Kidney glomerular epithelial cell (primary cell): ENCODE data around the gene WDR47.
"Not testable (repeated sequence)": the region's sequence is repeated elsewhere in the genome, so short reads cannot be mapped to it uniquely, and the experiment has no call there.

ENCODE experiments used
- DNase-seq: peaks from one replicate; lab custom pipeline; 2025; lab: John Stamatoyannopoulos, UW

Gene WDR47

DNA sequence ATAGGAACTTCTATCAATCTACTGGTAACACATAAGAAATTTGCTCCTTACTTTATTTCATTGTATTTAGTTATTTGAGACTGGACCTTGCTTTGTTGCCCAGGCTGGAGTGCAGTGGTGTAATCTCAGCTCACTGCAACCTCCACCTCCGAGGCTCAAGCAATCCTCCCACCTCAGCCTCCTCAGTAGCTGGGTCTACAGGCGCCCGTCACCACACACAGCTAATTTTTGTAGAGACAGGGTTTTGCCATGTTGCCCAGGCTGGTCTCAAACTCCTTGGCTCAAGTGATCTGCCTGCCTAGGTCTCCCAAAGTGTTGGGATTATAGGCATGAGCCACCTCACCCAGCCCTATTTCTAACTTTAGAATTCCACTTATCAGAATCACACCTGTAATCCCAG, 10.2 kb upstream of the WDR47 start:
- DNase-seq = not testable (repeated sequence)

DNA sequence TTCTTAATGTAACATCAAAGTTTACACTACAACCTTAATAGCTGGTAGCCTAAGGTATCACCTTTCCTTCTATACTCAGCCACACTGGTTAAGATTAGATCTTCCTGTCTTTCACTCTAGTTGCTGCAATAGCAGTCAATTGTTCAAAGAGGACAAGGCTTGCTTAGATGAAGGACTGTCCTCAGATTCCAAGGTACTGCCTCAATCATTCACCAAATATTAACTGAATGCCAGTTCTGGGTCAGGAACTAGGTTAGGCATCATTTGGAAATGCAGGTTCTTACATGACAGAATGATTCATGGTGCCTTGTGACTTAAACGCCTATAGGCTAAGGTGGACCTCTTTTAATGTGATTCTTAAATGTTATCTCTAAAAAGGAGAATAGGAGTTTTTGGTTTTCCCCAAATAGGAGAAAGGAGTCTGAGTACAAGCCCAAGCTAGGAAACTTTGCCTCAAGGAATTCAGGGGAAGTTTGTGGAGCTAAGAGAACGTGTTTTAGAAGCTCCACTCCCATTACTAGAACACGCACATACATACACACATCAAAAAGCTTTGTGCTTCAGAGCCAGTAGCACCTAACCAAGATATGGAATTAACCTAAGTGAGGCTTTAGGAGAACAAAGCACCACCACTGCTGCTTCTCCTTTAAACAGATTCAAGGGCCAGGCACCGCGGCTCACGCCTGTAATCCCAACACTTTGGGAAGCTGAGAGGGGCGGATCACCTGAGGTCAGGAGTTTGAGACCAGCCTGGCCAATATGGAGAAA, 8.5 kb upstream of the WDR47 start:
- DNase-seq = peak; percentile 16

DNA sequence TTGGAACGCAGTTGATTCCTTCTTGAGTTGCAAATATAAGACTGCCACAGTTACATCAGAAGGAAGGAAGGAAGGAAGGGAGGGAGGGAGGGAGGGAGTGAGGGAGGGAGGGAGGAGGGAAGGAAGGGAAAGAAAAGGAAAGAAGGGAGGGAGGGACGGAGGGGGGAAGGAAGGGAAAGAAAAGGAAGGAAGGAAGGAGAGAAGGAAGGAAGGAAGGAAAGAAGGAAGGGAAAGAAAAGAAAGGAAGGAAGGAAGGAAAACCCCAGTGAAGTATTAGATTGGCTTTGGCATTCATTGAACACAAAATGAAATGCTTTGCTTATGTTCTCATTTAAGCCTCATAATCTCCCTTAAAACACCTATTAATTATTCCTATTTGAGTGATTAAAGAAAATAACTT, 6.4 kb upstream of the WDR47 start:
- DNase-seq = no peak

DNA sequence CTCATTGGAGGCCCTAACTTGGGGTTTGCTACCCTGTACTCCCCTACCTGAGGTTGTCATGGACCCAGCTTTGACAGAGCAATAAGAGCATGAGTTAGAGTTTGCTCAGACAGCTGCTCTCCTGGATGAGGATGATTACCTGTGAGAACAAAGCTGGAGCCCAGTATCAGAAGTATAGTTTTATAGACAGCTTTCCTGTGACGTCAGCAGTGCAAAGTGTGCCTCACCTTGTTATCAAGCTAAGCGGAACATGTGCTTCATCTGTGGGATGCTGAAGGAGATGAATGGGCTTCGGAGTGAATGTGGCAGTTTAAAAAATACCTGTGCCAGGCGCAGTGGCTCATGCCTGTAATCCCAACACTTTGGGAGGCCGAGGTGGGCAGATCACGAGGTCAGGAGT, 5.4 kb upstream of the WDR47 start:
- DNase-seq = no peak

DNA sequence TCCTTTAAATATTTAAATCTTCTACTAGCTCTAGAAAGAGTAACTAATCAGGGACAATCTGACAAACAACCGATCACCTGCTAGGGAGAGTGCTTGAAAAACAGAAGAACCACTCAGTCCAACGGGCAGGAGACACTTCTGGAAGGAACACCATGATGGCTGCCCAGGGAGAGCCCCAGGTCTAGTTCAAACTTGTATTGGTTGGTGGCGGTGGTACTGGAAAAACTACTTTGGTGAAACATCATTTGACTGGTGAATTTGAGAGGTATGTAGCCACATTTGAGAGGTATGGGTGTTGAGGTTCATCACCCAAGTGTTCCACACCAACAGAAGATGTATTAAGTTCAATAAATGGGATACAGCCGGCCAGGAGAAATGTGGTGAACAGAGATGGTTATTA, 4.8 kb upstream of the WDR47 start:
- DNase-seq = no peak

DNA sequence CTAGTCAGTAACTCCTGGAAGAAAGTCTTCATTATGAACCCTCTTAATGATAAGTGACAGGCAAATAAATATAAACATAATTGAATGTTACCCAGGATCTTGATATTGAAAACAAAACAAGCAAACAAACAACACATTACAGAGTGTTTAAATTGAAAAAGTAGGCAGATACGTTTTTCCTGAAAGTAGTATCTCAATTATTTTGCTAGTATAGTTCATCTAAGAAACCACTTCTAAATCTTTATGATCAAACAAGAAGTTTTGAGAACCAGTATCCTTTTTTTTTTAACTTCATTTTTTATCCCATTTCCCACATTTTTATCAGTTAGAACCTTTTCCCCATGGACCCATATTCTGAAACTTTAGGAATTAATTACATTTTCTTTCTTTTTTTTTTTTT, 3.7 kb upstream of the WDR47 start:
- no peak for DNase-seq

DNA sequence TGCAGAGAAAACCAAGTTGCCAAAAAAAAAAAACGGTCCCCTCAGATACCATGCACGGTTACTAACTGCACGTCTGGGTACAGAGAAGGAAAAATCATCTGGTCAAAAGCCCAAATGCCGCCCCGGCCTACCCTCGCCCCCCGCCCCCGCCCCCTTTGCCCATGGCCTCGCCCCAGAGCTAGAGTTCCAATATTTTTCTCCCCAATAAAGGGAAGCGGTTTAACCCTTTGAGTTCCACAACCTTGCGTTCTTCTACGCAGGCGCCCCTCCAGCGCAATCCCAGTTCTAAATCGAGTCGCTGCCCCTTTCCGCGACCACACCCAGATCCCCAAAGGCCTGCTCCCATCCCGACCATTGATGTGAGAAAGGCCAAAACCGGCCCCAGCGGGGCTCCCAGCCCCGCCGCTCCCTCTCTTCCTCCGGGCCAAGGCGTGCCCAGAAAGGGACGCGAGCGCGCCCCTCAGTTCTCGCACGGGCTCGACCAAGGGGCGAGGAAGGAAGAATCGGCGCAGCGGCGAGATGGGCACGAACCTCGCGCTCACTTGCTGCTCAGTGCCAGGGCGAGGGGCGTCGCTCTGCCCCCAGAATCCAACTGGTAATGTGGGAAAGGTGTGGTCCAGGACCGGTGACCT, 797 bp downstream of the WDR47 start:
- DNase-seq = no peak

DNA sequence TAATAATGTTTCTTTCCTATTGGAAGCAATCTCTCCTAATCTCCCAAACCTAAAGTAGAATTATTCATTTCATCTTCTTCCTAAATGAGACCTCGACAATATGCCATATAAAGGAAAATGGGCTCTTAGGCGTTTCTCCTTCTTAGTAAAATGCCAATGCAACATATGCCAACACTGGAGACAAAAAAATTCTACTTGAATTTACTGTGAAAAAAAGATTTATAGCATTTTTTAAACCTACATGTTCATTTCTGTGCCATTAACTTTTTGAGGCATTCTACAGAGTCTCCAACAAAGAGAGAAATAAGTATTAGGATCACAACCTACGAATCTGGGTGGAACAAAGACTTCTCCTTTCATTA, 1.3 kb downstream of the WDR47 start:
- DNase-seq = no peak

DNA sequence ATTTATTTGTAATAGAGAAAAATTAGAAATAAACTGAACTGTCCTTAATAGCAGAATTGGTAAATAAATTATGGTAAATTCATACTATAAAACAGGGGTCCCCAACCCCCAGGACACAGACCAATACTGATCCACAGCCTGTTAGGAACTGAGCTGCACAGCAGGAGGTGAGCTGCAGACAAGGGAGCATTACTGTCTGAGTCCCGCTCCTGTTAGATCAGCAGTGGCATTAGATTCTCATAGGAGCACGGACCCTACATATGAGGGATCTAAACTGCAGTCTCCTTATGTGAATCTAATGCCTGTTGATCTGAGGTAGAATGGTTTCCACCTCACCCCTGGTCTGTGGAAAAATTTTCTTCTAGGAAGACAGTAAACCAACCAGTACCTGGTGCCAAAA, 7.5 kb downstream of the WDR47 start:
- DNase-seq = no peak

DNA sequence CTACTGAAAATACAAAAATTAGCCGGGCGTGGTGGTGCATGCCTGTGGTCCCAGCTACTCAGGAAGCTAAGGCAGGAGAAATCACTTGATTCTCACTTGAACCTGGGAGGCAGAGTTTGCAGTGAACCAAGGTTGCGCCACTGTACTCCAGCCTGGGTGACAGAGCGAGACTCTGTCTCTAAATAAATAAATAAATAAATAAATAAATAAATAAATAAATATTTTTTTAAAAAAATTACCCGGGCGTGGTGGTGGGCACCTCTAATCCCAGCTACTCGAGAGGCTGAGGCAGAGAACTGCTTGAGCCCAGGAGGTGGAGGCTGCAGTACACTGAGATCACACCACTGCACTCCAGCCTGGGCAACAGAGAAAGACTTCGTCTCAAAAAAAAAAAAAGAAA, 12.4 kb downstream of the WDR47 start:
- DNase-seq = not testable (repeated sequence)

DNA sequence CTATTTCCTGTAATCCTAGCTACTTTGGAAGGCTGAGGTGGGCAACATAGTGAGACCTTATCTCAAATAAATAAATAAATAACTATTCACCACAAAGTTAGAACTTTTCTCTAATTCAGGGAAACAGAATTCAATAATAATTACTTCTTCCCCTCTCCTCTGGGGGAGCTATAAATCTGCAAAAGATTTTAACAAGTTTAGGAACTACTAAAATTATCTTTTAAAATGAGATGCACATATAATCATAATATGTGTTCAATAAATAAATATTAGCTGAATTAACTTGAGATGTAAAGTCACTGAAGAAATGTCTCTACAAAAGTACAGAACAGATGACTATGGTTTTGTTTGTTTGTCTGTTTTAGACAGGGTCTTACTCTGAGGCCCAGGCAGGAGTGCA, 14.1 kb downstream of the WDR47 start:
- DNase-seq = no peak

DNA sequence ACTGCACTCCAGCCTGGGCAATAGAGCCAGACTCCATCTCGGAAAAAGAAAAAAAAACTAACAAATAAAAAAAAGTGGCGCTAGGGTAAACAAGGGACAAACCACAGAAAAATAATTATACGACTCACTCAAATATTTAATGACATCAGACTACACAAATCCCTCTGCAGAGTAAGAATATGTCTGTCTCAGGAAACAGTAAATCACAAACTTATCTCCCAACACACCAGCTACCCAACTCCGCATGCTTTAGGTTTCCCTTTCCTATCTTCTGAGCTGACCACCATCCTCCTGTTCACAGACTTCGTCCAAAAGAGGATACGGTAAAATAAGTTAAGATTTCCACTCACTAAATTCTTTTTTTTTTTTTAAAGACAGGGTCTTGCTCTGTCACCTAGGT, 16.2 kb downstream of the WDR47 start:
- DNase-seq = no peak

DNA sequence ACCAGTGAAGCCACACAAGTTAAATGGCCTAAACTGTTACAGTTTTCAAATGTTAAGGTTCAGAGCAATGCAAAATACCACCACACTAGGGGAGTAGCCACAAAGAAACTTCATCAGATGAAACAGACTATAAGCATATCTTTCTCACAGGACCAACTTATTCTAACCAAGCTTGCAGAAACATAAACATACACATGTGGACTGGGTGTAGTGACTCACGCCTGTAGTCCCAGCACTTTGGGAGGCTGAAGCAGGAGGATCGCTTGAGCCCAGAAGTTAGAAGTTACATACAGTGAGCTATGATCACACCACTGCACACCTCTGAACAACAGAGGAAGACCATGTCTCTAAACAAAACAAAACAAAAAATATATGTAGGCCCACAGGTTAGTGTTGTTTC, 17.3 kb downstream of the WDR47 start:
- DNase-seq = no peak

DNA sequence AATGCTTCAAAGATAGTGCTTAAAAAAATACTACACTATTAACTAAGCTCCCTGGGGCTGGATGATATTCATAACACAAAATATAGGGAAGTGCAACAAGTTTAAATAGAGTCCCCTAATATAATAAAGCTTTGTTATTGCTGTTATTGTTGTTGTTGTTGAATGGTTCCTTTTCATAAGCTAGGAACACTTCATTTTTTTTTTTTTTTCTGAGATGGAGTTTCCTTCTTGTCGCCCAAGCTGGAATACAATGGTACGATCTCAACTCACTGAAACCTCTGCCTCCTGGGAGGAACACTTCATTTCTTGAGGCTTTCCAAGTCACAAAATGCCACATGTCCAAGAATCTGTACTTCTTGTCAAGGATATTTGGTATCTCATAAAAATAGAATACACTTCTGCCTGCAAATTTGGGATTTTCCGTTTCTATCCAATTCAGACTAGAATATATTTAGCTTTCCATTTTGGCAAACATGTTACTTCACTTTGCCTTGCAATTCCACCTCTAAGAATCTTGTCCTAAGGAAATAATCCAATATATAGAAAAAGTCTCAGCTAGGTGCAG, 21.1 kb downstream of the WDR47 start:
- no peak for DNase-seq

DNA sequence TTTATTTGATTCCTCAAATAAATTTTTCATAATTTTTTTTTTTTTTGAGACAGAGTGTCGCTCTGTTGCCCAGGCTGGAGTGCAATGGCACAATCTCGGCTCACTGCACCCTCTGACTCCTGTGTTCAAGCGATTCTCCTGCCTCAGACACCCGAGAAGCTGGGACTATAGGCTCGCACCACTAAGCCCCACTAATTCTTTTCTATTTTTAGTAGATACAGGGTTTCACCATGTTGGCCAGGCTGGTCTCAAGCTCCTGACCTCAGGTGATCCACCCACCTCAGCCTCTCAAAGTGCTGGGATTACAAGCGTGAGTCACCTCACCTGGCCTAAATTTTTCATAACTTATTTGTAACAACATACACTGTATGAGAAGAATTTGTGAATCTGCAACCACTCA, 24.2 kb downstream of the WDR47 start:
- DNase-seq = not testable (repeated sequence)

DNA sequence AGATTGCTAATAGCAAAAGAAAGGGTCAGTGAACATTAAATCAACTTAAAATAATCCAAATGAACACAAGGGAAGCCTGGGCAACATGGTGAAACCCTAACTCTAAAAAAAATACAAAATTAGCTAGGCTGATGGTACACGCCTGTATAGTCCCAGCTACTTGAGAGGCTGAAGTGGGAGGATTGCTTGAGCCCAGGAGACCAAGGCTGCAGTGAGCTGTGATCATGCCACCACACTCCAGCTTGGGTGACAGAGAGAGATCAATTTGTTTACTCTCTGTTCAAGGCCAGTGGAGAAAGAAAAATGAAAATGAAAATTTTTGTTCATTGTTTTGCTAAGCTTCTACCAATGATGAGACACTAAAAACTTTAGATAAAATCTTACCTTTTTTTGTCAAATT, 24.8 kb downstream of the WDR47 start:
- no peak for DNase-seq

DNA sequence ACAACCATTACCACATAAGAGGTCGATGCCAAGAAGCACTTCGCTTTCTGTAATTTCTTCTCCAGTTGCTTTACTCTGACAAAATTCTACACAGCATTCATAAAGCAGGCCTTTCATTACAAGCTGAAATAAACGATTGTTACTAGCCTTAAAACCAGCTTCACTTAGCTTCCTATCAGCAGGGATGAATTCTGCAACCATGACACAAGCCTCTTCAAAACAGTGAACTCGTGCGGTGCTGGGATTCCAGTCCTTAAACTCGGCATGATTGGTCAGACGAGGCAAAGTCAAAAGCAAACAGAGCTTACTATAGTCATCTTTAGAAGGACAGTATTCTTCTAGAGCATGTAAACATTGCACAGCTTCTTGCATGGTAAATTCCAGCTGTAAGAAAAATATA, 30.6 kb downstream of the WDR47 start:
- DNase-seq = no peak

DNA sequence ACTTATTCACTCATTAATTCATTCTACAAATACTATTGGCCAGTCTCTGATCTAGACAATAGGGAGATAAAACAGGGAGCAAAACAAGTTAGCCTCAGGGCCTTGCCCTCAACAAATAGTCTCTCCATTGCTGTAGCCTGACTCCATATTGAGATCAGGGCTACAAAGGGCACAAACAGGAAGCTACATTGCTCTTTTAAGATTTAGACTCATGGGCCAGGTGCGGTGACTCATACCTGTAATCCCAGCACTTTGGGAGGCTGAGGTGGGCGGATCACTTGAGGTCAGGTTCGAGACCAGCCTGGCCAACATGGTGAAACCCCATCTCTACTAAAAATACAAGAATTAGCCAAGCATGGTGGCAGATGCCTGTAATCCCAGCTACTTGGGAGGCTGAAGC, 45.3 kb downstream of the WDR47 start:
- DNase-seq = not testable (repeated sequence)

DNA sequence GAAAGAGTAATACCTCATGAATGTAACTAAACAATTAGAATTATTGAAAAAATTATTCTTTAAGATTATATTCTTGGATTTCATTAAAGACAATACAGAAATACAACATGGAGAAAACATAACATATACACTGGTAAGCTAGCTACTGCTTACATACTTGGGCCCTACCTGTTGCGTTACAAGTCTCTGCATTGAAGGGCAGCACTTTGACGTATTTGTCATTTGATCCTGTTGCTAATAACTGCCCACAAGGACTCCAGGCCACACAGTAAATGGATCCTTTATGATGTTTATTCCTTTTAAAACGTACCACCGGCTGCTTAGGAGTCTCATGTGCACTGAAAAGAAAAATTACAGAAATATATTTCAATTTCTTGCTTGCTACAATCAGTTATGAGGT, 58.8 kb downstream of the WDR47 start:
- no peak for DNase-seq

DNA sequence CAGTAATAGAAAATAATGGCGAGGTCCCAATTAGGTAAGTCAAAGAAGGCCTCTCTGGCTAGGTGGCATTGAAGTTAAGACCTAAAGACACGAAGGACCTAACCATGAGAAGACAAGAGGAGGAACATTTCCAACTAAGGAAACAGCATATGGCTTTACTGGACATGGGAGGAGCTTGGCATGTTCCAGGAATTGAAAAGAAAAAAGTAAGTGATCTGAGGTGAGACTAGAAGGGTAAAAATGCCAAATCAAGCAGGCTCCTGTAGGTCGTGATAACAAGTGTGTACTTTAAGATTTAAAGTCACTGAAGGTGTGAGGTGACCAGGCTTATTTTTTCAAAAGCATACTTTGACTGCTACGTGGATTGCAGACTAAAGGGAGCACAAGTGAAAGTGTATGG, 65.2 kb downstream of the WDR47 start:
- DNase-seq = no peak

DNA sequence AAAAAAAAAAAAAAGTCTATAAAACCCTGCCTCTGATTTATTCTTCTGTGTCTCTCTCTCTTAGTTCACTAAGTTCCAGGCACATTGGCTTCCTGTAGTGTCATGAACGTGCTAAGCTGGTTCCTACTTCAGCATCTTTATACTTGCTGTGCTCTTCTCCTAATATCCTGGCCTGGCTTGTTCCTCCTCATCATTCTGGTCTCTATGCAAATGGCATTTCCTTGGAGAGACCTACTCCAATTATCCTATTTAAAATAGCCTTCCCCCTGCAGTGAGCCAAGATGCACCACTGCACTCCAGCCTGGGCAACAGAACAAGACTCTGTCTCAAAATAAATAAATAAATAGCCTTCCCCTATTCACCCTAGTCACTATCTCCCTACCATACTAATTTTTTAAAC, 69.0 kb downstream of the WDR47 start:
- DNase-seq = no peak

DNA sequence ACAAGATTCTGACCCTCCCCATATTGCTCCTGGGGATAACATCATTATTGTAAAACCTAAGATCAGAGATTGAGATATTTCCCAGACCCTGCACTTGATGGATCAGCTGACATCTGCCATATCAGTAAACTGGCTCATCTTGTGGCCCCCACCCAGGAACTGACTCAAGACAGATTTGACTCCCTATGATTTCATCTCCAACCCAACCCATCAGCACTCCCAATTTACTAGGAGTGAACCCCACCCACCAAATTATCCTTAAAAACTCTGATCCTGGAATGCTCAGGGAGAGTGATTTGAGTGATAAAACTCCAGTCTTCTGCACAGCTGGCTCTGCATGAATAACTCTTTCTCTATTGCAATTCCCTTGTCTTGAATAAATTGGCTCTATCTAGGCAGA, 72.6 kb downstream of the WDR47 start:
- no peak for DNase-seq

DNA sequence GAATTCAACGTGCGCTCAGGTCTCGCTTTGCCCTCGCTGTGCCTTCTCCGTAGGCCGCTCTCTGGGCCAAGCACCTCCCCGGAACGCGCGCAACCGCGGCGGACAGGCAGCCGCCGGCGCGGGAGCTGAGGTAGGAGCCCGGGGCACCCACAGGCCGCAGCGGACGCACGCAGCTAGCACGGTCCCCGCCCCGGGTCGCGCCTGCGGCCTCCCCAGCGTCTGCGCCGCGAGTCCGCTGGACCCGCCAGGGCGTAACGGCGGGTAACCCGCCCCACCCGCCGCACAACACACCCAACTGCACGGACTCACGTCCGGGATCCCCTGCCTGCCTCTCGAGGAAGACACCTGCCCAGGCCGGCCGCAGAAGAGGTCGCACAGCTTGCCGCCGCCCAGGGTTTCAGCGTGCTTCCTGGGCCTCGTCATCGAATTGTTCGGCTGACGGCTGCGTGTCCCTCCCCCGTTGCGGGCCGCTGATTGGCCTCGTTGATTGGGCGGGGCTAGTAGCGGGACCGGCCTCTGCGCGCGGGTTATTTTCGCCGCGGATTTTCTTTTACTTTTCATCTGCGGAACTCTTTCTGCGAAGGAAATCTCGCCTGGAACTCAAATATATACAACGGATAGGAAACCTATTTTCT, 78.7 kb downstream of the WDR47 start, which contains the start of gene CLCC1:
Gene CLCC1, minus strand, starts transcription at position 433 of the 635 bp plus-strand sequence. CDS start 13,047 bp downstream, outside the sequence.
- peak; percentile 87 for DNase-seq
